ENCODE measurements around the gene SPO11. TPM values are rescaled to one million over a fixed set of nuclear protein-coding genes. Genes with fewer than 3 reads are reported as not detected.

SPO11 gene
- polyA plus RNA-seq, 10 donors = 0.26 to 0.53 TPM; not detected in 8

GRCh38 chr20:57374343-57374930, 44.8 kb downstream of the SPO11 start:
- DNase-seq = no peak

DNA sequence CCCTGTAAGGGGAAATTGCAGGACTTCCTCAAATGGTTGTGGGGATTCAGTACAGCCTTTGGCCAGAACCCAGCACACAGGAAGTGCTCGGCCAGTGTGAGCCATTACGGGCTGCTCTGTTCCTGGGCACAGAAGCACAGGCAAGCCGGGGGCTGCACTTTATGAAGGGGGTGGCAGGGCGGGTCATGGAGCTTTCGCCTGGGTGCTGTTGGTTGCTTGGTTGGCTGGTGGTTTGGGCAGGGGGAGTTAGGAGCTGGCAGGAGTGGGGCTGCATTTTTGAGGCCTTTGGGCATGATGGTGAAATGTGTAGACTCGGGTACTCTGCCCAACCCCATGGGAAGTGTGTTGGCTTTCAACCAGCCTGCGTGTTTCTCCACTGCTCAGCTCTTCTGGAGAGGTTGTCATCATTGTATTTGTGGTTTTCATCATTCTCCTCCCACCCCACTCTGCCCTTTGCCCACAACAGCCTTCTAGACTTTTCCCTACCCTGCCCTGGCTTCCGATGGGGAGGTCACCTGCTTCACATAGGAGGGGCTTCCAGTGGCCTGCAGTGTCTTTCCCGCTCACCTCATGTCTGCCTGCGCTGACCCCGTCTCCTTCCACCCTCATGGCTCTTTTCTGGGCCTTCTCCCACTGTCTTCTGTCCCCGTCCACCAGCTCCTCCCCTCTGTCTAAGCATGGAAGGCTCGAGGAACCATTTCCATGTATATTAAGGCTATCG, 45.5 kb downstream of the SPO11 start:
- no peak for DNase-seq

DNA sequence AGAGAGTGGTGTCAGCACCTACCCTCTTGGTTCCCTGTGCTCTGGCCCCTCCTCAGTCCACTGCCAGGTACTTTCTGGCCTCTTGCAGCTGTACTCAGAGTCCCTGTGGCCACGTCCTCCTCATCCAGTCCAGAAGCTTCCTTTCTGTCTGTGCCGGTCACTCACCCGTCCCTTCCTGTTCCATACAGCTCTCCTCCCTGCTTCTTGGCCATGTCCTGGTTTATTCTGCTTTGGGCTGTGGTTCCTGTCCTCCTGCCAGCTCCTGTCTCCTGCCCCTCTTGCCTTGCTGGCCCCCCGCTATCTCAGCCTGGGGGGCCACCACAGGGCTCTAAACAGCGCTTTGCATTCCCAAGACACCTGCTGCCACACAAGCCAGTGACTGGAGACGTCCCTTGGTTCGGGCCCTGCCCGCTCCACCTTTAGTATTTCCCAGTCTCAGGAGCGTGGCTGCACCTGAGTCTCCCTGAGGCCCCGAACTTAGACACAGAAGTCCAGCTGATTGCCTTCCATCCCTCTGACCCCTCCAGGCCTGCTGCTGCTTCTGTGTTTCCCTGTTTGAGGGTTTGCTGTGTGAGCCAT, 46.1 kb downstream of the SPO11 start:
- no peak for DNase-seq

DNA sequence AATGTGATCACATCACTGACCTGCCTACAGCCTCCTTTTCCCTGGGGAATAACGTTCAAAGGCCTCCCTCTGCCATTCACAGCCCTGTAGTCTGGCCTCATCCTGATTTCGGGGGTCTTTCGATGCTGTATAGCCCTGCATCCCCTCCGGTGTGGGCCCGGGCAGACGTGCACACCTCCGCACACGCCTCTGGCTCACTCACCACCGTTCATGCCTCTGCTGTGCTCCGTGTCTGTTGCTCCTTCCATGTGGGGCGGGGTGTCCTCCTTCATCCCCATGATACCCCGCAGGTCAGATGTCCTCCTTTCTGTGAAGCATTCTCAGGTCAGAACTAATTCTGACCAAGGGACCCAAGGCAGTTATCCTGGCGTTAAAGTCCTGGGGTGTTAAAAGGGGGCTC, 47.7 kb downstream of the SPO11 start:
- no peak for DNase-seq

GRCh38 chr20:57378107-57378506, 48.5 kb downstream of the SPO11 start:
- DNase-seq = no peak

- DNase-seq = no peak
These were observed 49.2 kb downstream of the SPO11 start for GRCh38 chr20:57378646-57379262.

- DNase-seq = no peak
These were observed 49.7 kb downstream of the SPO11 start for GRCh38 chr20:57379263-57379647.

DNA sequence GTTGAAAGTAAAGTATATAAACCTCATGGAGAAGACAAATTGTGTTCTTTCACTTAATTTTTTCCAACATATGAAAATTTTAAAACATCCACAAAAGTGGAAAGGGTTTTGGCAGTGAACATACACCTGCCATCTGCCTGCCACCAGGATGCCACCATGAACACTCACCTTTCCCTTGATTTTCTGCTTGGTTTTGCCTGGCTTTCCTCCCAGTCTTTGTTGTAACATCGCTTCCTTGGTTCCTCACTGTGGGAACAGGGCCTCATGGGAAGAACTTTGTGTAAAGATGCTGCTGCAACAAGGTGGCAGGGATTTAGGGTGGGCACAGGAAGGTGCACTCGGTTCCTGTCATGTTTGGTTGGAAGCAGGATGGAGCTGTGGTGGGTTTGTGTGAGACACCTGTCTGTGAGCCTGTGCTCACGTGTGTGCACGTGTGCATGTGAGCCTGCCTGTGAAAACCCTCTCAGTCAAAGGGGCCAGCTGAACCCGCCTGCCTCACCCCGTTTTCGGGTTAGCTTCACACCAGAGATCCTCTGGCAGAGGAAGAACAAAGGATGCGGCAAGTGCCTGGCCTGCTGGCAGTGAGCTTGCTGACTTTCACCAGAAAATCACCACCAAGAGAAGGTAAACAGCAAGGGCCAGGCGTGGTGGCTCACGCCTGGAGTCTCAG, 50.6 kb downstream of the SPO11 start:
- DNase-seq = no peak

DNA sequence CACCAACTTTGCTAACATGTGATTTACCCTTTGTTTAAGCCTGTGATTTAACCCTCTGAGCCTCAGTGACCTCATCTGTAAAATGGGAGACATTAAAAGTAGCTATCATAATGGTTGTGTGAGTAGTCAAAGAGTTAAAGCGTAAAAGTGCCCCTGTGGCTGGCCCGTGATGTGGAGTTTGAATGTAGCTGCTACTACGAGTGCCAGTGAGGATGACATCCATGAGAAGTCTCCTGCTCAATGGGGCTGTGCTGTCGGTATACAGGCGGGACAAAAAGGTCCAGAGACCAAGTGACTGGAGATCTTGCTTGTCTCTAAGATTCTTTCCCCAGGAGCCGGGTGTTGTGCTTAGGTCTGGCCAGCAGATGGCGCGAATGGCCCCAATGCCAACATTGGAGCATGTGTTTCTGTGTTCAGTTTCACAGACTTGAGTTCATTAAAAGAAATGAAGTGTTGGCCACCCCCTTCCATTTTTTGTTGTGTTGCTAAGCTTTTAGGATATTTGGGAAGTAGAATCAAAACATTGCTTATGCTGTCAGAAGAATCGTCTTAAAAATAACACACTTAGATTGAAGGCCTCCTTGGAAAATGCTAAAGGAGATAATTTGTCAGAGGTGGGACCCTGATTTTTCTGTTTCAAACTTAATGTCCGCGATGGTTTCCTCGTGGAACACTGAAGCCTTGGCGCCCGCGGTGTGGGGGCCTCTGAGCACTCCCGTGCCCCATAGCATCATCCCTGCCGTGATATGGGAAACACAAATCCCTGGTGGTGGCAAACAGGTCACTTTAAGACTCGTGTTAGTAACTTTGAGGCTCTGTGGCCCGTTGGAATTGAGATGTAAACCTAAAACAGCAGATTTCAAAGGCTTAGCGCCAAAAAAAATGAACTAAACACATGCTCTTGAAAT, 52.2 kb downstream of the SPO11 start:
- DNase-seq = peak; percentile 60 to 86 (median 79)

- no peak for DNase-seq
These were observed 52.9 kb downstream of the SPO11 start for GRCh38 chr20:57382516-57382915.

DNA sequence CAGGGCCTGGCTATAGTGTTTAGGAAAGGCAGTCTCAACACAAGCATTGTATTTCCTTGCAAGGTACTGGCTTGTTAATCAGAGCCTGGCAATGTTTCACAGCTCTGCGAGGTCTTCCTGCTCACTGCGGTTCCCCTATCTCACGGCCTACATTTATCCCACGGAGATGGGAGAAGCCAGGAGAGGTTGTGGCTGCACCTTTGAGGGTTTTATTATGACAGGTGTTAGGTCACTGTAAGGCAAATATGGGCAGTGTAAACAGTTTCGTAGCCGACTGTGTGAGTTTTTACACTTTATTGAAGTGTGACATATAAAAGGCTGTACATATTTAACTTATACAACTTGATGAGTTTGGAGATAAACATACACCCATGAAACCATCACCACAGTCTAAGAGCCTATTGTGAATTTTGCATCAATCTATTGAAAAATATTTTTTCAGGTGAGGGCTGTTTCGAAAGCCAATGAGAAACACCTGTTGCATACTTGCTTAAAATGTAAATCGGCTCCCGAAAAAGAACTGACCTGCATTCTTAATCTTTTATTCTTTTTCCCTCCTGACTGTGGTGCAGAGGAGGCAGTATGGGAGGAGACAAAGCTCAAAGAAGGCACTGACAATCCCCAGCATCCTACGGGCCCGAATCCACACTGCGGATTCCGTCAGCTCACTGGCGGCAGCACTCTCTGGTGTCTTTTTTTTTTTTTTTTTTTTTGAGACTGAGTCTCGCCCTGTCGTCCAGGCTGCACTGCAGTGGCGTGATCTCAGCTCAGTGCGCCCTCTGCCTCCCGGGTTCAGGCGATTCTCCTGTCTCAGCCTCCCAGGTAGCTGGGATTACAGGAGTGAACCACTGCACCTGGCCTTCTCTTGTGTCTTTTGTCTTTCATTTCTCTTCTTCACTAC, 54.1 kb downstream of the SPO11 start:
- no peak for DNase-seq

- DNase-seq = no peak
These were observed 54.9 kb downstream of the SPO11 start for GRCh38 chr20:57384486-57384885.

DNA sequence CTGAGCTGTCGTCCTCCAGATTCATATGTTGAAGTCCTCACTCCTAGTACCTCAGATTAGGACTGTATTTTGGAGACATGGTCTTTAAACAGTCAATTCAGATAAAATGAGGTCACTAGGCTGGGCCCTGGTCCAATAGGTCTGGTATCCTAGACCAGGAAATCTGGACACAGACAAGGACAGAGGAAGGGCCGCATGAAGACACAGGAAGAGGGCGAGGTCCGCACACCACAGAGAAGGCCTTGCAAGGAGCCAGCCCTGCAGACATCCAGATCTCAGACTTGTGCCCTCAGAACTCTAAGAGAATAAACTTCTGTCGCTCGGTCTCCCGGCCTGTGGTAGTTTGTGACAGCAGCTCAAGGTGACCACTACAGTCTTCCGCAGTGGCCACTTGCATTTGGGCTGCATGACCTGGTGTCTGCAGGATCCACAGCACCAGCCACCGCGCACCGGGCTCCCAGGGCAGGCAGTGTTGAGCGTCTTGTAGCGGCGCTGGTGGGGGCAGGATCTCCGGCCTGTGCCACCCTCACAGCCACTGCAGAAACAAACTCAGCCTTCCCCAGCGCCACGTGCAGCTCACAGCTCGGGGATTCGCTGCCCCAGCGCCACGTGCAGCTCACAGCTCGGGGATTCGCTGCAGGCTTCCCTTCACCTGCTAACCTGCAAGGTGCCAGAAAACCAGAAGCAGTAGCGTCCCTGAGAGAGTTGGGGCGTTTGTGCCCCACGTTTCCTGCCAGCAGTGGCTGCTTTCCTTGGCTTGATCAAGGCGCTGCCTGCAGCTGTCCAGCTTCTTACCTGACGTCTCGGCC, 55.6 kb downstream of the SPO11 start:
- no peak for DNase-seq

DNA sequence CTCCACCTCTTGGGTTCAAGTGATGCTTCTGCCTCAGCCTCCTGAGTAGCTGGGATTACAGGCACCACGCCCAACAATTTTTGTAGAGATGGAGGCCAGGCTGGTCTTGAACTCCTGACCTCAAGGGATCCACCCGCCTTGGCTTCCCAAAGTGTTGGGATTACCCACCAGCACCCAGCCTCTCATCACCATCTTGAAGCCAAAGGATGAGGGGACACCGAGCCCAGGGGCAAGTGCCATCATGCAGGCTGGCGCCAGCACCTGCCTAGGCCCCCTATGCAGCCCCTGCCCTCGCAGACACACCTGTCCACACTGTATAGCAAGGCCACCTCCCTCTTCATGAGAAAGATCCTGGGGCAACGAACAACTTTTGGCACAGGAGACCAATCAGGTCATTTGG, 56.3 kb downstream of the SPO11 start:
- no peak for DNase-seq

GRCh38 chr20:57386762-57387161, 57.2 kb downstream of the SPO11 start:
- no peak for DNase-seq

GRCh38 chr20:57387463-57387862, 57.9 kb downstream of the SPO11 start:
- no peak for DNase-seq

DNA sequence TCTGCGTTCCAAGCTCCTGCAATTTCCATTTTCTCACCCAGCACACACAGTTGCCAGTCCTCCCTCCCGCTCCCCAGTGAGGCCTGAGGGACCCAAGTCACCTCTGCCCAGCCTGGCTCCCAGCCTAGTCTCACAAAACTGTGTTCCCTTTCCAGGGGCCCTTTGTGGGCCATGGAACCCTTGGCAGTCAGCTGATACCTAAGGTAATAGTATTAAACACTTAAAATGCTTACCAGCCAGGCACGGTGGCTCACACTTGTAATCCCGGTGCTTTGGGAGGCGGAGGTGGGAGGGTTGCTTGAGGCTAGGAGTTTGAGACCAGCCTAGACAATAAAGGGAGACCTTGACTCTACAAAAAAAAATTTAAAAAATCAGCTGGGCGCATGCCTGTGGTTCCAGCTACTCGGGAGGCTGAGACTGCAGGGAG, 58.4 kb downstream of the SPO11 start:
- no peak for DNase-seq

DNA sequence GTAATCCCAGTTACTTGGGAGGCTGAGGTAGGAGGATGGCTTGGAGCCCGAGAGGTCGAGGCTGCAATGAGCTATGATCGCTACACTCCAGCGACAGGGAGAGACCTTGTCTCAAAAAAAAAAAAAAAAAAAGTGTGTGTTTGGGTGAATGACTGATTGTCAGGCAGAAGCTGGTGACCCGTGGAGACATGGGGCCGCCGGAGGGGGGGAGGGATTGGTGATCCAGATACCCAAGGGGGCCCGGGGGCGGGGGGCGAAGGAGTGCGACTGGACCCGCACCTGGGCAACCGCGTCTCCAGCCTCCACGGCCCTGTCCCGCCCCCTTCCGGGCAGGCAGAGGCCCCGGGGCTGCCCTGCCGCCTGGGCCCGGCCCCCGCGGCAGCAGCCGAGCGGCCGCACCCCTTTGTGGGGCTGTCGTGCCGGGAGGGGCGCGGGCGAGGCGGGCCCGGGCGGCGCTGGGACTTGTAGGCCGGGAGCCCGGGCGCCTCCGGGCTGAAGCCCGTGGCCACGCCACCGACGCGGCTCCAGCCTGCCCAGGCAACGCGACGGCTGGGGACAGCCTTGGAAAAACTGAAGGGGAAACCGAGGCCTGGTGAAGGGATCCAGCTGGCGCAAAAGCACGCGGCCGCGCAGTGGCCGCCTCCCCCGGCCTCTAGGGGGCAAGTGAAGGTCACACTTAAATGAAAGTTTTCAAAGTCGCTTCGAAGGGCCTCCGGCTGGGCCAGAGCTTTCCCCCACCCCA, 59.5 kb downstream of the SPO11 start:
- DNase-seq = peak; percentile 55 to 85 (median 69)

All from muscle of back (tissue), 11 donors.